Tibial artery (tissue), 4 donors: ENCODE measurements around the gene BANP.
"Not testable (repeated sequence)": the region's sequence is repeated elsewhere in the genome, so short reads cannot be mapped to it uniquely, and the experiment has no call there.

ENCODE experiments used
- DNase-seq, 2 donors: peaks; one replicate each; pipeline ENCODE4 v3.0.0-alpha.2; 2019
- H3K27ac ChIP-seq, 2 donors: fragments of 200-600 bp; sonication (generic) in 1 of 2; 1 replicate in 1 of 2; 2 replicates in 1 of 2; pipeline ENCODE4 v1.5.1; 2018 to 2019; ENCODE audit warnings: mild to moderate bottlenecking in 1 of 2
- H3K27me3 ChIP-seq, 2 donors: fragments of 200-600 bp; sonication (generic) in 1 of 2; one replicate each; pipeline versions ENCODE4 v1.5.1 to v1.6.0; 2016 to 2019
- H3K36me3 ChIP-seq, 3 donors: fragments of 200-600 bp; sonication (generic) in 2 of 3; one replicate each; pipeline ENCODE4 v1.5.1; 2016 to 2019; ENCODE audit warnings: mild to moderate bottlenecking in 2 of 3
- H3K4me1 ChIP-seq, 4 donors: fragments of 200-600 bp; sonication (generic) in 2 of 4; 1 replicate in 3 of 4; 2 replicates in 1 of 4; pipeline ENCODE4 v1.5.1; 2016 to 2019
- H3K4me3 ChIP-seq, 2 donors: fragments of 200-600 bp; sonication (generic) in 1 of 2; 1 replicate in 1 of 2; 2 replicates in 1 of 2; pipeline ENCODE4 v1.5.1; 2018 to 2019; ENCODE audit warnings: mild to moderate bottlenecking in 2 of 2
- H3K9me3 ChIP-seq, 3 donors: fragments of 200-600 bp; sonication (generic) in 1 of 3; one replicate each; pipeline ENCODE4 v1.5.1; 2016 to 2019
- CTCF ChIP-seq, 2 experiments: fragments of 200-600 bp in 1 of 2; fragments of 450-650 bp in 1 of 2; IDR thresholded peaks; one replicate each; pipeline ENCODE4 v1.5.1; 2017 to 2019; ENCODE audit warnings: antibody characterized with exemption in 2 of 2, mild to moderate bottlenecking in 1 of 2, moderate library complexity in 1 of 2
- intact Hi-C: fragments of 100-400 bp; cut with DNase I; formaldehyde crosslinking; loops from one replicate; pipeline ENCODE4 v1.15.0; 2023; ENCODE audit warnings: low total_unique reads

The BANP gene

GRCh38 chr16:88024491-88025085 lies 73.4 kb downstream of the BANP start:
- intact Hi-C loops, H3K27ac ChIP-seq, H3K27me3 ChIP-seq, H3K4me3 ChIP-seq, H3K9me3 ChIP-seq, H3K4me1 ChIP-seq: not testable (repeated sequence)
- TF ChIP-seq CTCF (IDR thresholded peaks at IDR 0.05): peak; percentile 39 to 47
- DNase-seq: peak in 1 of 2 donors; percentile 69
- peaks cover 6 to 49% (median 26%) of the 10 kb centered on the region in 3 donors for H3K36me3 ChIP-seq

DNA sequence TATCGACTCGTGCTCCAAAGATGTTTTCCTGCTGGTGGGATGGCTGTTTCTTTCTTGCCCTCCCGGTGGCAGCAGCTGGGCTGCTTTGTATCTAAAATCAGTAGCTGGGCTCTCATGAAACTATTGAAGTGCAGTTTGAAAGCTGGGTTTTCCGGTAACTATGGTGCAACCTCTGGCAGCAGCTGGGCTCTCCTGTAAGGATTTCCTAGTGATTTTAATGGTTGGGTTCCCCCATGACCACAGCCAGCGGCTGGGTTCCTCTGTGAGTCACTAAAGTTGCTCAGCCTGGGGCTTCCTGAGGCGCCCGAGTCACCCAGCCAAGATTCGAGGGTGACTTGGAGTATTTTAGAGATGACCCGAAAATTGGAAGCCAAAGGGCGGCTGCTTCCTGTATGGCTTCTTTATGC lies 73.9 kb downstream of the BANP start:
- H3K4me1 ChIP-seq, intact Hi-C loops, H3K9me3 ChIP-seq, H3K4me3 ChIP-seq, H3K27me3 ChIP-seq, H3K27ac ChIP-seq: not testable (repeated sequence)
- peaks cover 6 to 48% (median 26%) of the 10 kb centered on the region in 3 donors for H3K36me3 ChIP-seq
- DNase-seq: peak; percentile 74 to 76

DNA sequence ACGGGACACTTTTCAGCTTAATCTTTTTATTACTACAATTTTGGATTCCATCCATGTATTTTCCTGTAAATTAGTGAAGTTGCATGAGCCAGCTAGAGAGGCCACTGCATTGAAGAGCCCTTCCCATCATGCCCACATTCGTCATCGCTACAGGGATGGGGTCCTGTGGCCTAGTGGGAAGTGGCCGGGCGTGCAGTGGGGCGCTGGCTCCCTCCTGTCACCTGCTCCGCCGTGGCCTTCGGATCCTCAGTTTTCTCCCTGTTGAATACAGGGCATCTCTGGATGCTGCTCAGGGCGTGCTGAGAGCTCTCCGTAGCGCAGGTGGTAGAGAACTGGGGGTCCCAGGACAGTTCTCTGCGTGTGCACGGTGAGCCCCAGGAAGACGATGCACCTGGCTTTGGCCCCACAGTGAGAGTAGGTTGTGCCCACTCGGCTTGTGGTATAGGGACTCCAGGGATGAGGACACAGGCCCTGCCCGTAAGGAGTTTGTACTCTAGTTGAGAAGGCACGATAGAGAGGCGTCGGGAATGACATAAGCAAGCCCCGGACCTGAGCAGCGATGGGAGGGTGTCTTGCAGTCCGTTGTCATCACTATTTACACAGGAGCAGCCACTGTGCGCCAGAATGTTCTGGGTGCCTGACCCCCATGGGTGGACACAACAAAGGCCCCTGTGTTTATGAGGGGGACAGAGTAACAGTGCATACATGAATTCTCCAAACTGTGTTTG lies 74.8 kb downstream of the BANP start:
- intact Hi-C loops, H3K4me1 ChIP-seq, H3K9me3 ChIP-seq, H3K4me3 ChIP-seq, H3K27ac ChIP-seq, H3K27me3 ChIP-seq: not testable (repeated sequence)
- DNase-seq: peak in 1 of 2 donors; percentile 29
- peaks cover 6 to 42% (median 30%) of the 10 kb centered on the region in 3 donors for H3K36me3 ChIP-seq

DNA sequence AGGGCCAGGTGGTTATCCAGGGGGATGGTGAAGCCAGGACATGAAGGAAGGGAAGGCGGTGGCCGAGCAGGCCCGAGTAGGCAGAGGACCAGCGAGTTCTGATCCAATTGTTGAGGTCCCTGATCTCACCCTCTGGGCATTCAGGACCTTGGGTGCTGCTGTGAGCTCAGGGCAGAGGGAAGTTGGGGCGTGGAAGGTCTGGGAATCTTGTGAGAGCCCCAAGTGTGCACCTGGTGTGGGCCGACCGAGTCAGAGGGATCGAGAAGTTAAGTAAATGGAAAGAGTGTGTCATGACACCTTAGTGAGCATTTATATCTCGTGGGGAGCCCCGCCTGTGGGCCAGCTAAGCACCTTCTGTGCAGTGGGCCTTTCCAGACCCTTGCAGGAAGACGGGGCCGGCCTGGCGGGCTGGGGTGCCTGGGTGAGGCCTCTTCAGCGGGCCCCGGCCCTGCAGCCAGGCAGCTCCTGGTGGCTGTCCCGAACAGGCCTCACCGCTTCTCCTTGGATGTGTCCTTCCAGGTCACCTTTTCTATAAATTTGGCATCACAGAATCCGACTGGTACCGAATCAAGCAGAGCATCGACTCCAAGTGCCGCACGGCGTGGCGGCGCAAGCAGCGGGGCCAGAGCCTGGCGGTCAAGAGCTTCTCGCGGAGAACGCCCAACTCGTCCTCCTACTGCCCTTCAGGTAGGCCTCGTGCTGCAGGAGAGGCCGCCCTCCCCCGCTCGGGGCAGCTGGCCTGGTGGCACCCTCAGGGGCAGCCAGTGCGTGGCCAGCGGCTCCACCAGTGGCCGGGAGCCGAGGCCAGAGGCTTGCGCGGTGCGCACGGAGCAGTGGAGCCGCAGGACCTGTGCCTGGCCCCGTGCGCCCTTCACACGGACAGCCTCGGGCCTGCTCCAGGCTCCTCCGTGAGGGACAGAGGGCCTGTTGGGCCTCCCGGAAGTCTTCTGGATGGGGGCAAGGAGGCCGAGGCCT lies 76.0 kb downstream of the BANP start:
- H3K9me3 ChIP-seq: no peaks in the 10 kb centered on the region
- H3K27me3 ChIP-seq: no peaks in the 10 kb centered on the region
- H3K27ac ChIP-seq: no peak overlapping the region
- no peak overlapping the region for H3K4me3 ChIP-seq
- H3K36me3 ChIP-seq: peaks cover 6 to 37% (median 28%) of the 10 kb centered on the region in 3 donors
- peak in 1 of 2 donors; percentile 57 for DNase-seq
- H3K4me1 ChIP-seq: no peaks in the 10 kb centered on the region
- intact Hi-C loops: no loop called here
- no peak for TF ChIP-seq CTCF (IDR thresholded peaks at IDR 0.05)

GRCh38 chr16:88028177-88028930 lies 77.1 kb downstream of the BANP start:
- intact Hi-C loops, H3K27me3 ChIP-seq: not testable (repeated sequence)
- peaks cover 6 to 39% (median 29%) of the 10 kb centered on the region in 3 donors for H3K36me3 ChIP-seq

DNA sequence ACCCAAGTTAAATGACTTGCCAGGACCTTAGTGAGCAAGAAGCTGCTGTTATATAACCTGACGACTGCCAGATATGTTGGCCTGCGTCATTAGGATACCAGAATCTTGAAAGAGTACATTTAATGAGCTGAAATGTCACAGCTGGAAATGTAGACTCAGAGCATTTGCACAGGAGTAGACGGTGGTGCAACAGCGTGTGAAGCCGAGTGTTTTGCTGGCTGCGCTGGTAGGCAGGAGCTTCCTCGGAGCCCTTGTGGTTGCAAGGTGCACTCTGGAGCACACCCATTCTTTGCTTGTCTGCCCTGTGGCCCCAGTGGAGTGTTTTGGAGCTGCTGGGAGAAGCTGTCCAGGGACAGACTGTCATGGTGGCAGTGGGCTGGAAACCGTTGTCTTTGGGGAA lies 79.3 kb downstream of the BANP start:
- Histone ChIP-seq H3K4me3 (no peak overlapping the region), H3K4me1 (no peaks in the 10 kb centered on the region), H3K27me3 (no peaks in the 10 kb centered on the region), H3K9me3 (no peaks in the 10 kb centered on the region), H3K36me3 (peaks cover 10 to 56% (median 40%) of the 10 kb centered on the region in 3 donors), H3K27ac (no peak overlapping the region)
- no peak for TF ChIP-seq CTCF (IDR thresholded peaks at IDR 0.05)
- no peak for DNase-seq
- intact Hi-C loops: no loop called here

More at GRCh38 chr16:88028177-88028930, 77.1 kb downstream of the BANP start:
- H3K27ac ChIP-seq, H3K4me1 ChIP-seq, H3K9me3 ChIP-seq, H3K4me3 ChIP-seq, DNase-seq: not testable (repeated sequence)

GRCh38 chr16:88030961-88031360 lies 79.7 kb downstream of the BANP start:
- H3K9me3 ChIP-seq, H3K4me1 ChIP-seq, DNase-seq, intact Hi-C loops, H3K4me3 ChIP-seq, H3K27ac ChIP-seq, H3K27me3 ChIP-seq: not testable (repeated sequence)
- H3K36me3 ChIP-seq: peaks cover 13 to 60% (median 44%) of the 10 kb centered on the region in 3 donors

DNA sequence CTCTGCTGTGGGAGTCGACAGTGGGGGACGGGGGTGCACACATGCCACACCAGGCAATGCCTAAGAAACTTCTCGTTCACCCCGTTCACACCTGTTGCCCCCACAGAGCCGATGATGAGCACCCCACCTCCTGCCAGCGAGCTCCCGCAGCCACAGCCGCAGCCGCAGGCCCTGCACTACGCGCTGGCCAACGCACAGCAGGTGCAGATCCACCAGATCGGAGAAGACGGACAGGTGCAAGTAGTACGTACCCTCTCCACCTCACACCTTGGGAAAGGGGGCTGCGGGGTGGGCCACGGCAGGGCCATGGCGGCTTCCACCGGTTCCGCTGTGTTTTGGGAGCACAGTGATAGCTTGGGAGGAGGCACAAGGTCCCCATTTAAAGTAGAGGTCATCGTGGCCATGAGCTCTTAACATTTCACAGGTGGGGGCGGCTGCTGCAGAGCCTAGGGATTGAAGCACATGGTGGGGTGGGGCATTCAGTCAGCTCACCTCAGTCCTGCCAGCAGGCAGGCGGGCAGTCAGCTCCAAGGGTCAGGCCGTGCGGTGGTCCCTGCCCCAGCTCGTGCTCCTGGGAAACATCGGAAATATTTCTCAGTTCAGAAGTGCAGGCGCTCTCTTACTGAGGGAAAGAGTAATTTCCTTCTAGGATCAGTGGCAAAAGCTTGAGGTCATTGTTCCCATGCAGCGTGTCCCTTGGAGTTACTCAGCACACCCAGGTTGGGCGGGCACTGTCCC lies 81.9 kb downstream of the BANP start:
- intact Hi-C loops, DNase-seq, H3K4me1 ChIP-seq, H3K27me3 ChIP-seq, H3K4me3 ChIP-seq, H3K27ac ChIP-seq, H3K9me3 ChIP-seq: not testable (repeated sequence)
- H3K36me3 ChIP-seq: peaks cover 7 to 58% (median 44%) of the 10 kb centered on the region in 3 donors
